Keratinocyte (primary cell): ENCODE results near the gene LEO1. TPM values are rescaled to one million over a fixed set of nuclear protein-coding genes. Genes with fewer than 3 reads are reported as not detected.
A peak's percentile ranks its signal among the peaks of the same experiment; 100 is the strongest.

Source experiments
- DNase-seq: peaks from one replicate; pipeline ENCODE4 v3.0.0-alpha.2; 2011; ENCODE audit warnings: low read depth, missing footprints, low spot score
- FAIRE-seq: peaks from 2 replicates; lab custom pipeline; 2011; peaks lifted over from hg19 to GRCh38; lab: Jason Lieb, UNC
- H2AFZ ChIP-seq: 2 replicates; pipeline ENCODE4 v1.6.0; 2012; ENCODE audit warnings: low read length, control low read depth, inconsistent platforms; ENCODE audit not compliant: control insufficient read depth
- H3K27ac ChIP-seq: 2 replicates; pipeline ENCODE4 v1.5.1; 2011; ENCODE audit warnings: low read length; ENCODE audit not compliant: control insufficient read depth, insufficient read depth
- H3K27me3 ChIP-seq: 3 replicates; pipeline ENCODE4 v1.6.0; 2011; ENCODE audit warnings: low read length; ENCODE audit not compliant: control insufficient read depth, insufficient read depth; ENCODE audit errors: extremely low read depth
- H3K36me3 ChIP-seq, 2 experiments: 2 replicates in 1 of 2; 3 replicates in 1 of 2; pipeline ENCODE4 v1.5.1; 2011; ENCODE audit warnings: low read length in 2 of 2, mild to moderate bottlenecking in 1 of 2; ENCODE audit not compliant: control insufficient read depth in 2 of 2, insufficient read depth in 2 of 2; ENCODE audit errors: extremely low read depth in 1 of 2
- H3K4me1 ChIP-seq: 3 replicates; pipeline ENCODE4 v1.5.1; 2011; ENCODE audit warnings: low read length; ENCODE audit not compliant: control insufficient read depth, insufficient read depth; ENCODE audit errors: extremely low read depth
- H3K4me2 ChIP-seq: 3 replicates; pipeline ENCODE4 v1.6.0; 2011; ENCODE audit warnings: low read depth, low read length; ENCODE audit not compliant: control insufficient read depth, insufficient read depth; ENCODE audit errors: extremely low read depth
- H3K4me3 ChIP-seq, 3 experiments: fragments of 200-600 bp in 1 of 3; sonication (generic) in 1 of 3; 2 replicates in 2 of 3; 3 replicates in 1 of 3; pipeline ENCODE4 v1.5.1; 2011 to 2016; ENCODE audit warnings: low read length in 3 of 3, mild to moderate bottlenecking in 3 of 3, control low read depth in 2 of 3, inconsistent platforms in 1 of 3, low read depth in 1 of 3, mixed read lengths in 1 of 3, mixed run types in 1 of 3, moderate library complexity in 1 of 3; ENCODE audit not compliant: control insufficient read depth in 2 of 3, insufficient read depth in 2 of 3; ENCODE audit errors: extremely low read depth in 1 of 3
- H3K79me2 ChIP-seq: 2 replicates; pipeline ENCODE4 v1.6.0; 2012; ENCODE audit warnings: low read length; ENCODE audit not compliant: control insufficient read depth, insufficient read depth
- H3K9ac ChIP-seq: 3 replicates; pipeline ENCODE4 v1.6.0; 2011; ENCODE audit warnings: low read length; ENCODE audit not compliant: control insufficient read depth, insufficient read depth; ENCODE audit errors: extremely low read depth
- H3K9me1 ChIP-seq: 3 replicates; pipeline ENCODE4 v1.6.0; 2011; ENCODE audit warnings: low read length; ENCODE audit not compliant: control insufficient read depth, insufficient read depth; ENCODE audit errors: extremely low read depth
- H3K9me3 ChIP-seq: 2 replicates; pipeline ENCODE4 v1.5.1; 2012; ENCODE audit warnings: low read depth, low read length; ENCODE audit not compliant: control insufficient read depth
- H4K20me1 ChIP-seq: 3 replicates; pipeline ENCODE4 v1.6.0; 2011; ENCODE audit warnings: low read length; ENCODE audit not compliant: control insufficient read depth, insufficient read depth; ENCODE audit errors: extremely low read depth
- EZH2 ChIP-seq: IDR thresholded peaks from one replicate; pipeline ENCODE4 v1.6.1; 2012; ENCODE audit warnings: inconsistent platforms, mild to moderate bottlenecking, low read length, moderate library complexity
- dilution Hi-C: fragments of 300-500 bp; cut with MboI; formaldehyde crosslinking; loops from one replicate; pipeline ENCODE4 v1.7.0; 2020; ENCODE audit warnings: low sequenced_read_pairs; ENCODE audit not compliant: extremely low pct_ligation_motif_present
- polyA plus RNA-seq, 5 experiments: library from polyadenylated mRNA; depleted of rRNA in 3 of 5; stranded (reverse) in 3 of 5; stranded (forward) in 1 of 5; unstranded in 1 of 5; fragments of >200 nt; gene quantifications; 1 replicate in 1 of 5; 2 replicates in 3 of 5; 3 replicates in 1 of 5; pipeline versions ENCODE4 v1.2.1 to v1.2.3, GENCODE V29; 2011 to 2012; ENCODE audit warnings: missing spikeins in 2 of 5, low read depth in 1 of 5, low replicate concordance in 1 of 5
- TF ChIP-seq, protein P1 (sequence below), 3 experiments: IDR thresholded peaks in 1 of 3; conservative IDR thresholded peaks in 1 of 3; optimal IDR thresholded peaks in 1 of 3; 2 replicates in 2 of 3; 3 replicates in 1 of 3; pipeline versions ENCODE3 to v1.5.1; 2011; ENCODE audit warnings: low read length in 3 of 3, mild to moderate bottlenecking in 3 of 3, moderate library complexity in 2 of 3, control low read depth in 1 of 3, inconsistent platforms in 1 of 3; ENCODE audit not compliant: insufficient read depth in 2 of 3; ENCODE audit errors: extremely low read depth in 1 of 3

LEO1 gene
- polyA plus RNA-seq, 1 donor (not counting 4 experiments of a cell fraction or from before 2014, with no cell fraction given) = 12.5 TPM

DNA sequence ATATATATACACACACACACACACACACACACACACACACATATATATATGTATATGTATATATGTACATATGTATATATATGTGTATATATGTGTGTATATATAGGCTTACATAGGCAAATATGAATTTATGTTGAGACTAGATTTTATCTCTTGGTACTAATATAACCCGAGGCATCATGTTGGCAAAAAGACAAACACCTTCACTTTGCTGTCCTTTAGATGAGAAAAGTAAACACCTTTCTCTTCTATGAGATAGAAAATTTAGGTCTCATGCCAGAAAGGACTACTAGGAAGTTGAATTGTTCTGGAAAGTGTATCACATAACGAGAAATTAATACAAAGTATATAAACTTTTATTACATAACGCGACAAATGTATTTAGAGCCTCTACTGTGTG is 19.6 kb upstream of the LEO1 start:
- Histone ChIP-seq H3K4me3 (no peak overlapping the region), H4K20me1 (no peaks in the 10 kb centered on the region), H3K9ac (no peak overlapping the region), H3K27me3 (no peaks in the 10 kb centered on the region), H3K4me1 (peaks cover 22% of the 10 kb centered on the region), H3K36me3 (no peaks in the 10 kb centered on the region), H3K4me2 (no peak overlapping the region), H3K9me1 (no peaks in the 10 kb centered on the region), H3K27ac (no peak overlapping the region), H2AFZ (no peak overlapping the region), H3K79me2 (no peaks in the 10 kb centered on the region), H3K9me3 (no peaks in the 10 kb centered on the region)
- DNase-seq = no peak
- TF ChIP-seq, protein P1, sequence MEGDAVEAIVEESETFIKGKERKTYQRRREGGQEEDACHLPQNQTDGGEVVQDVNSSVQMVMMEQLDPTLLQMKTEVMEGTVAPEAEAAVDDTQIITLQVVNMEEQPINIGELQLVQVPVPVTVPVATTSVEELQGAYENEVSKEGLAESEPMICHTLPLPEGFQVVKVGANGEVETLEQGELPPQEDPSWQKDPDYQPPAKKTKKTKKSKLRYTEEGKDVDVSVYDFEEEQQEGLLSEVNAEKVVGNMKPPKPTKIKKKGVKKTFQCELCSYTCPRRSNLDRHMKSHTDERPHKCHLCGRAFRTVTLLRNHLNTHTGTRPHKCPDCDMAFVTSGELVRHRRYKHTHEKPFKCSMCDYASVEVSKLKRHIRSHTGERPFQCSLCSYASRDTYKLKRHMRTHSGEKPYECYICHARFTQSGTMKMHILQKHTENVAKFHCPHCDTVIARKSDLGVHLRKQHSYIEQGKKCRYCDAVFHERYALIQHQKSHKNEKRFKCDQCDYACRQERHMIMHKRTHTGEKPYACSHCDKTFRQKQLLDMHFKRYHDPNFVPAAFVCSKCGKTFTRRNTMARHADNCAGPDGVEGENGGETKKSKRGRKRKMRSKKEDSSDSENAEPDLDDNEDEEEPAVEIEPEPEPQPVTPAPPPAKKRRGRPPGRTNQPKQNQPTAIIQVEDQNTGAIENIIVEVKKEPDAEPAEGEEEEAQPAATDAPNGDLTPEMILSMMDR (optimal IDR thresholded peaks at IDR 0.05 in 1 of 3, IDR thresholded peaks at IDR 0.05 in 1 of 3, conservative IDR thresholded peaks at IDR 0.05 in 1 of 3; ENCODE audit: extremely low read depth in 1 of 3, insufficient read depth in 2 of 3, low read length in 3 of 3) = no peak
- TF ChIP-seq EZH2 = no peak
- dilution Hi-C loops = no loop called here
- no peak for FAIRE-seq

DNA sequence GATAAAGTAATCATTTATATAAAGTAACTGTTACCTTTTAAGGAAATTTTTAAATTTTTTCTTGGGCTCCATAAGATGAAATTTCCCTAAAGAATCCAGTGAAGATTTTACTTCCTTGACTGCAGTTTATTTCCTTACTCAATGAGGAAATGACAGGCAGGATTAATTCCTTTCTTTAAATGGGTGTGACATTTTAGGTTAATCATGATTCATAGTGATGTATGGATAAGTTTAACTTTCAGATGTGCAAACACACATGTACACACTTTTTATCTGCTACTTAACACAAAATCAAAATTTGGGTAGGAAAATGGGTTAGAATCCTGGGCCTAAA is 11.2 kb upstream of the LEO1 start:
- H3K27ac ChIP-seq = peak overlapping the region; percentile 88
- dilution Hi-C loops = no loop called here

More for the DNA sequence above, 11.2 kb upstream of the LEO1 start:
- TF ChIP-seq, protein P1 (optimal IDR thresholded peaks at IDR 0.05 in 1 of 3, IDR thresholded peaks at IDR 0.05 in 1 of 3, conservative IDR thresholded peaks at IDR 0.05 in 1 of 3; ENCODE audit: extremely low read depth in 1 of 3, insufficient read depth in 2 of 3, low read length in 3 of 3) = no peak
- no peak for TF ChIP-seq EZH2
- H3K9me1 ChIP-seq = no peaks in the 10 kb centered on the region
- H3K79me2 ChIP-seq = no peaks in the 10 kb centered on the region
- H3K27me3 ChIP-seq = no peaks in the 10 kb centered on the region
- H2AFZ ChIP-seq = no peak overlapping the region
- H3K9ac ChIP-seq = peak overlapping the region; percentile 74
- H3K9me3 ChIP-seq = no peaks in the 10 kb centered on the region
- DNase-seq (no peak), FAIRE-seq (no peak)
- H3K36me3 ChIP-seq = no peaks in the 10 kb centered on the region
- H3K4me1 ChIP-seq = peaks cover 14% of the 10 kb centered on the region
- H3K4me3 ChIP-seq = no peak overlapping the region
- H3K4me2 ChIP-seq = peak overlapping the region; percentile 99
- H4K20me1 ChIP-seq = no peaks in the 10 kb centered on the region
